Hindlimb muscle (tissue), 1 donor: ENCODE data around the gene SLFN5. TPM values are rescaled to one million over a fixed set of nuclear protein-coding genes. Genes with fewer than 3 reads are reported as not detected.
"Not testable (repeated sequence)": the region's sequence is repeated elsewhere in the genome, so short reads cannot be mapped to it uniquely, and the experiment has no call there.

Experiments used
- DNase-seq: peaks from one replicate; pipeline ENCODE4 v3.0.0-alpha.2; 2013
- polyA plus RNA-seq: library from polyadenylated mRNA; unstranded; fragments of 120-200 nt; gene quantifications from one replicate; pipeline ENCODE4 v1.2.1, GENCODE V29; 2013; ENCODE audit not compliant: insufficient read length

SLFN5 gene
- polyA plus RNA-seq = 5.4 TPM

DNA sequence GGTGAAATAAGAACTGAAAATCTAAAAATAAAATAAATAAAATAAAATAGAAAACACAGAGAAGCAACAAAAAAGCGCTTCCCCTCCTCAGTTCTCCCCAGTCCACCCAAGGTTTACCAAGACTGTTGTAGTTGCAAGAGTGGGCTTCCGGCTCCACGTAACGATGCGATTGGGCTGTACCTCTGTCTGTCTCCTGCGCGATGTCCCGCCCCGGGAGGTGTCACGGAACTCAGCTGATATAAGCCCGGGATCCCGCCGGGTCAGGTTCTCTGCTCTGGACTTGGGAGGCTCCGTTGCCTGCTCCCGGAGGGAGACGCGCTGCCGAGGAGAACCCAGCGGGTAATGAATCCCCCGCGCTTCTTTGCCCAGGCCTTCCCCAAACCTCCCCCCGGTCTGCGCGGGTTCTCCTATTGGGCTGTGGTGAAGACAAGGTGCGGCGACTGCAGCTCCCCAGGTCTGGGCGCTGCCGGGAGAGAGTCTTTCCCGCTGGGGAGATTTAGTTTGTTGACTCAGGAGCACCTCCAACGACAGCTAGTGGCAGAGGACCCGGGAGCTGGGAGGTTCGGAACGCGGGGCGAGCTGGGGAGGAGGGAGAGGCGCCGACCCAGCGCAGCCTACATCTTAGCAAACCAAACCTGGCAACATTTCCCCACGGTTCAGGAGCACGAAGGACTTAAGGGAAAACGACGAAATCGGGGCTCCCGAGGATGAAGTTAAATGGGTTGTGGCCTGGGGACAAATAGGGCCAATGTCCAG, at the start of gene SLFN5:
SLFN5 (plus strand) TSS at position 268 of the 756 bp plus-strand sequence. CDS start 15,619 bp downstream, outside the sequence.
- DNase-seq = peak; percentile 90

DNA sequence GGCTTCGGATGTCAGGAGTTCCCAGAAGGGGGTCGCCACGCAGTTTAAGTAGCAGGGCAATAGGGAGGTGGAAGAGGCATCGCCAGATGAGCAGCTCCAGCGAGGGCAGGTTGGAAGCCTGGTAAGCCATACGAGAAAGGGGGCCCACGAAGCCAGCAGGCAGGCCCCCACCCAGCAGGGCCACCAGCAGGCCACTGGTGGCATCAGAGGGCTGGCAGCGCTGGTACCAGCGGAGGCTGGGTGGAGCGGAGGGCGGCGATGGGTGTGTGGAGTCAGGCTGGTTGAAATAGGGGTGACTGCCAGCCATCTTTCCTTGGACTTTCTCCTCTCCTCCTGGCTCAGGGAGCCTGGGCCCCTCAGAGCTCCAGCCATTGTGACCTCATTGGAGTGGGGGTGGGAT, 48.9 kb upstream of the SLFN5 start, which contains the start of gene SLC35G3:
SLC35G3 (minus strand) TSS at position 393 of the 400 bp plus-strand sequence; CDS start at position 307, 86 bp downstream.
- DNase-seq = not testable (repeated sequence)

DNA sequence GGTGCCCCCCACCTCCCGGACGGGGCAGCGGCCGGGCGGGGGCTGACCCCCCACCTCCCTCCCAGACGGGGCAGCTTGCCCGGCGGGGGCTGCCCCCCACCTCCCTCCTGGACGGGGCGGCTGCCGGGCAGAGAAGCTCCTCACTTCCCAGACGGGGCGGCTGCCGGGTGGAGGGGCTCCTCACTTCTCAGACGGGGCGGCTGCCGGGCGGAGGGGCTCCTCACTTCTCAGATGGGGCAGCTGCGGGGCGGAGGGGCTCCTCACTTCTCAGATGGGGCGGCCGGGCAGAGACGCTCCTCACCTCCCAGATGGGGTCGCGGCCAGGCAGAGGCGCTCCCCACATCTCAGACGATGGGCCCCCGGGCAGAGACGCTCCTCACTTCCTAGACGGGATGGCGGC, 47.8 kb upstream of the SLFN5 start:
- not testable (repeated sequence) for DNase-seq

DNA sequence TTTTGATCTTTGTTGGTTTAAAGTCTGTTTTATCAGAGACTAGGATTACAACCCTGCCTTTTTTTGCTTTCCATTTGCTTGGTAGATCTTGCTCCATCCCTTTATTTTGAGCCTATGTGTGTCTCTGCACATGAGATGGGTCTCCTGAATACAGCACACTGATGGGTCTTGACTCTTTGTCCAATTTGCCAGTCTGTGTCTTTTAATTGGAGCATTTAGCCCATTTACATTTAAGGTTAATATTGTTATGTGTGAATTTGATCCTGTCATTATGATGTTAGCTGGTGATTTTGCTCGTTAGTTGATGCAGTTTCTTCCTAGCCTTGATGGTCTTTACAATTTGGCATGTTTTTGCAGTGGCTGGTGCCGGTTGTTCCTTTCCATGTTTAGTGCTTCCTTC, 40.3 kb upstream of the SLFN5 start:
- DNase-seq = not testable (repeated sequence)

DNA sequence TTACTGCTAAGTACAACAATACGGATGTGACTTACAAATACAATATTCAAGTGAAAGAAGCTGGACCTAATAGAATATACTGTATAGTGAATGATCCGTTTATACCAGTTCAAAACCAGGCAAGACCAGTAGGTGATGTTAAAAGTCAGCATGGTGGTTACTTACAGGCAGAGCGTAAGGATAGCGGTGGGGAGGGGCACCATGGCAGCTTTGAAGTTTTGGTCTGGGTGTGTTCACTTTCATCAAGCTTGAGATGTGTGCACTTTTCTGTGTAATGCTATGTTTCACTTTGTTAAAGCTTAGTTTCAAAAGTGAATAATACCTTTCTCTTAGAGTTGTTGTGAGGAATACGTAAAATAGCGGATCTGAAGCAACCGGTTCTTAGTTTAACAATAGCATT, 32.1 kb upstream of the SLFN5 start:
- DNase-seq = no peak

DNA sequence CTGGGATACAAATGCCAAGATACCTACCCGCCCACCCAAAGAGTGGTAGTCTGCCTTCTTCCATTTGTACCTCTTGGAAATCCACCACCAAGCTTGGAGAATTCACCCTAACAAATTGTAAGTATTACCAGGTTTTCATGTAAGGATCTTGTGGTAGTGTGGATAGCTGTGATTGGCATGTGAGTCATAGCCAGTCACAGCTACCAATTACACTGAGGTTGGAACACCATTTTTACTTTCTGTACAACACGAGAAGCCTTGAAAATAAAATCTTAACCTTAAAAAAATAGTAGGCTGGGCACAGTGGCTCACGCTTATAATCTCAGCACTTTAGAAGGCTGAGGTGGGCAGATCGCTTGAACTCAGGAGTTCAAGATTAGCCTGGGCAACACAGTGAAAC, 30.2 kb upstream of the SLFN5 start:
- DNase-seq = no peak

DNA sequence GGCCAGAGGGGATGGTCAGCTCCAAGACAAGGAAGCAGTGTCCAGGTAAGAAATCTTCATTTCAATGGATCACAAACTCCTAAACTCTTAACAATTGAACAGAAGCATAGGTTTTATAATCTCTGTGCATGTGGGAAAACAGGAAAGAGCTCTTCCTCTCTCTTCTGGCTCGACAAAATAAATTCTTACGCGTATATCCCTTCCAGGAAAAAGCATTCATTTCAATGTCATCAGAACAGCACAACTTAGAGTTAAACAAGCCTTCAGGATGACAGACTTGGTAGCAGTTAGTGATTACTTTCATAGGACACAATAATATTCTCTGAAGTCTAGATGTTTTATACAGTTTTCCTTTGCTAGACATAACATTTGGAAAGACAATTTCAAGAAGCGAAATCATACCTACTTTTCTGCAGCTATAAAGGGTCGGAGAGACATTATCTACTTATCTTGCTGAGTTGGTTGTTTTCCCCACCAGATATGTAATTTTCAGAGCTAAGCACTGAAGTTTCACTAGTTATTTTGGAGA, 29.4 kb upstream of the SLFN5 start:
- DNase-seq = no peak

DNA sequence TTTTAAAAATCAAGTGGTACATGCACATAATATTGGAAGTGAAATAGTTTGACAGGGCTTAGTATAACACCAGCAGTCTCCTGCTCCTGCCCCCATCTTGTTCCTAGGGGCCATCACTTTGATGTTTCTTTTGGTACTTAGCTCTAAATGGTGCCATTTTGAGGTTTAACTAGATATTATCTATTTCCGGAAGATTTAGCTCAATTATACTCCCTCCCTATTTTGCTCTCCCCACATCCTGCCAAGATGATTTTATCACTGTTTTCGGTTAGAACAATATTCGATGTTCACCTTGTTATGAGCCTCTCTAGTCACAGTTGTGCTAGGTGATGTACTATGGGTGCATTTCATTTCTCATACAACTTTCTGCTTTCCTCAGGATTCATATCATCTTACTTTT, 28.7 kb upstream of the SLFN5 start:
- DNase-seq = no peak

DNA sequence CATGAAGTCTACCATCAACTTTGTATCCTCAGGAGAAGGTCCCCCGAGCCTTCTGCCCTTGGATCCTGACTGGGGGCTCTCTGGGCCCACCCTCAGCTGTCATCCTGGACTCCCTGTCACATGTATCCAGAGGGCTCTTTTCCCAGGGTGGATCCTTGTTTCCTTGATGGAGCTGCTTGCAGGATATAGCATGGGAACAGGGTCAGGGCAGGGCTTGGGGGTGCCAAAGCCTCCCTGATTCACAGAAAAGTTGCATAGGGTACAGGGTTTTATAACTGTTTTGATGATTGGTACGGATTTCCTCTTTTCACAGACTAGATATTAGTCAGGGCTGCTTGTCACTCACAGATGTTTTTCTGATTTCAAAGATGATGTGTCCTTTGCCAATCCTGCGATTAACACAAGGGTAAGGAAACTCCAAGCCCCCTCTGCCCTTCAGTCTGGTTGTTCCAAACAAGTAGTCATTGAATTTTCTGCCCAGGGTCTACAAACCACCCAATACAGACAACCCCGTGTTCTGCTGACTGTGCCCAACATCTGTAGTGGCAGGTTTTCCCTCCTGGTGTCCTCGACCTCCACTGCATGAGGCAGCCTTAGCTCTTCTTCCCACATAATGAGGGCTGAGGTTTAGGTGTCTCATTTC, 28.1 kb upstream of the SLFN5 start:
- no peak for DNase-seq

DNA sequence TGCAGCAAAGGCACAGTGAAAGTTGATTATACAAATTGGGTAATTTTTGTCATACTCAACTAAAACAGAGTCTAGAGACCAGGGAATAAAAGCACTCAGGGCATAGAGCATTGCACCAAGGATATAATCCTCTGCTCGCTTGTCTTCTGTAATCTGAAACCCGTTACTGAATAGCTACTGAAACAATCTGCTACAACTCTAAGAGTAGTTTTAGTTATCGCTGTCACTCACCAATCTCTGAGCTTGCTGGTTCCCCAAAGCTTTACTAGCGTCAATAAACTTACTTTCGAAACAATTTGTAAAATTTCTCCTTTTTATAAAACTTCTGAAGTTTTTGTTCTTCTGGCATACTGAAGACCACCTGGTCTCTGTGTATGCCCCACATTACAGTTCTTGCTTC, 25.8 kb upstream of the SLFN5 start:
- no peak for DNase-seq

DNA sequence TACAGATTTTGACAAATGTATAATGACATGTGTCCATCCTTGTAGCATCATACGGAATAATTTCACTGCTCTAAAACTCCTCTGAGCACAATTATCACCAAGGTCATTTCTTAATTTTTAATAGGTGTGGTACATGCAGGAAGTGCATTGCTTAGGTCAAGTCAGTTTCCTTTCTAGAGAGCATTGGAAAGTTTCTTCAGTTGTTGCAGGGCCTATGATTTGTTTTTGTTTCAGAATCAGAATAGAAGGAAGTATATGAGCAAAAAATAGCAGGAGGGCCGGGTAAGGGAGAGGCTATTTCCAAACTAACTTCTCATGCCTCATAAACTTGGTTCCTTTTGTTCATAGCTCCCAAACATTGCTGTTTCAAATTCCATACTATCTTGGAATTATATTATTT, 24.0 kb upstream of the SLFN5 start:
- no peak for DNase-seq

DNA sequence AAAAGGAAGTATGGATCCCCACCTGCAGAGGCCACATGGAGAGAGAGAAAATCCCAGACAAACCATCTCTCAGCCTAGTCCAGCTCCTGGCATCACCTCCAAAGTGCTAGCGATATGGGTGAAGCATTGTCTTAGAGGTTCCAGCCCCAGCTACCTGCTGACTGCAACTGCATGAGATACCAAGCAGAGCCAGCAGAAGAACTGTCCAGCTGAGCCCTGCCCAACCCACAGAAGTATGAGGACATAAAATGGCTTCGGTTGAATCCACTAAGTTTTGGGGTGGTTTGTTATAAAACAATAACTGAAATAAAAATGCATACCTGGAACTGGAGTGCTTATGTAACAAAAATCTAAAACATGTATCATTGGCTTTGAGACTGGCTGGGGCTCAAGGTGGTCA, 20.4 kb upstream of the SLFN5 start:
- DNase-seq = no peak

DNA sequence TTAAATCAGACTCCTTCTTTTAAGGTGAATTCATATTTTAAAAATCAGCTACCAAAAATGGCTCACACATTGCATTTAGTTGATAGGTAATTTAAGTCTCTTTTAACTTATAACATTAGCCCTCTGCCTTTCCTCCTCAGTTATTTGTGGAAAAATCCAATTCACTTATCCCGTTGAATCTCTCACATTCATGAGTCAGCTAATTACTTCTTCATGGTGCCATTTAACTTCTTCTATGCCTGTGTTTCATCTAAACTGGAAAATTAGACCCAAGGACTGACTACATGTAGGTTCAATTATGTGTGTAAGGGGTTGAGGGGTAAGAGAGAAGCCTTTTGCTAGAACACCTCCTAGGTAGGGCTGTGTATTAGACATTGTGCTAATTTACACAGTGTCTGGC, 18.4 kb upstream of the SLFN5 start:
- no peak for DNase-seq

DNA sequence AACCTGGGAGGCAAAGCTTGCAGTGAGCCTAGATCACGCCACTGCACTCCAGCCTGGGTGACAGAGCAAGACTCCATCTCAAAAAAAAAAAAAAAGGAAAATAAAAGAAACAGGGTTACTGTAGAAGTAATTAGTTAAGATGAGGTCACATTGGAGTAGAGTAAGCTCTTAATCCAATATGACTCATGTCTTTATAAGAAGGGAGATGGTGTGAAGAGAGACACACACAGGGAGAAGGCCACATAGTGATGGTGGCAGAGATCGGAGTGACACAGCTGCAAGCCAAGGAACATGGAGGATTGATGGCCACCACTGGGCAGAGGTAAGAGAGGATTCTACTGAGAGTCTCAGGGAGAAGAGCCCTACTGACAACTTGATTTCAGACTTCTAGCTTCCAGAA, 15.3 kb upstream of the SLFN5 start:
- no peak for DNase-seq

DNA sequence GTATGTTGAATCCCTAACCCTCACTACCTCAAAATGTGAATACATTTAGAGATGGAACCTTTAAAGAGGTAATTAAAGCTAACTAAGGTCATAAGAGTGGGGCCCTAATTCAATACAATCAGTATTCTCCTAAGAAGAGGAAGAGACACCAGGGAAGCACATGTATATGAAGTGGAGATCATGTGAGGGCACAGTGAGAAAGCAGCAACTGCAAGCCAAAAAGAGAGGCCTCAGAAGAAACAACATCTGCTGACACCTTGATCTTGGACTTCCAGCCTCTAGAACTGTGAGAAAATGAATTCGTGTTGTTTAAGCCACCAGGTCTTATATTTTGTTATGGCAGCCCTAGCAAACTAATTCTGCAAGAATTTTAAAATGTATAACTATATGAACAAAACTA, 13.2 kb upstream of the SLFN5 start:
- no peak for DNase-seq

DNA sequence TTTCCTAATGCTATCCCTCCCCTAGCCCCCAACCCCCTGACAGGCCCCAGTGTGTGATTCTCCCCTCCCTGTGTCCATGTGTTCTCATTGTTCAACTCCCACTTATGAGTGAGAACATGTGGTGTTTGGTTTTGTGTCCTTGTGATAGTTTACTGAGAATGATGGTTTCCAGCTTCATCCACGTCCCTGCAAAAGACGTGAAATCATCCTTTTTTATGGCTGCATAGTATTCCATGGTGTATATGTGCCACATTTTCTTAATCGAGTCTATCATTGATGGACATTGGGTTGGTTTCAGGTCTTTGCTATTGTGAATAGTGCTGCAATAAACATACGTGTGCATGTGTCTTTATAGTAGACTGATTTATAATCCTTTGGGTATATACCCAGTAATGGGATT, 8.6 kb upstream of the SLFN5 start:
- DNase-seq = not testable (repeated sequence)

DNA sequence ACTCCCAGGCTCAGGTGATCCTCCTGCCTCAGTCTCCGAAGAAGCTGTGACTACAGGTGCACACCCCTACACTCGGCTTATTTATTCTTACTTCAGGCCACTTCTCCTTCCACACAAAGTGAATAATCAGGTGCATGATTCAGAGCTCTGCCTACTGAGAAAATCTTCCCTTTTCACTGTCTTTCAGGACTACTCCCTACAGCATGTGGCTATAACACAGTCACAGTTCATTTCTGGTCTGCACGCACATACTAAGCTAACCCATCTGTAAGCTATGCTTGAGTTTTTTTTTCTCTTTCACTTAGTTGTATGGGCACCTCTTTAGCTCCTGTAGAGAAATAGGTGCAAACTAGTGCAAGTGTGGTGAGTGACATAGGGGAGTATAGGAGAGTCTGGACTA, 7.6 kb upstream of the SLFN5 start:
- no peak for DNase-seq

DNA sequence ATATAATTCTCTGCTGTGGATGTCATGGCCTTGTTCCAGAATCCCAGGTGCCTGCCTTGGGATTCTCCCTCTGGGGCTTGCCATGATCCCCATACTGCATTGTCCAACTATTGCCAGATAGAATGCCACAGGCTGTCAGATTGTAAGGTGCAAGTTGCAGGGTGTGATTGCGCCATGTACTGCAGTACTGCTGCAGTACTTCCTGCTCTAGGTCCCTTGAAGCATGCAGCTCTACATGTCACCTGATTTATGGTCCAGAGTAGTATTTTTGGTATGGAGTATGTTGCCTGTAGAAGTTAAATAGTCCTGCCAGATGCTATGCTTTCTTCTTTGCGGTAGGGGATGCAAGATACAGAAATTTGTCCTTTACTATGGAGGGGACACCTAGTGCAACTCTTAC, 7.0 kb upstream of the SLFN5 start:
- no peak for DNase-seq

DNA sequence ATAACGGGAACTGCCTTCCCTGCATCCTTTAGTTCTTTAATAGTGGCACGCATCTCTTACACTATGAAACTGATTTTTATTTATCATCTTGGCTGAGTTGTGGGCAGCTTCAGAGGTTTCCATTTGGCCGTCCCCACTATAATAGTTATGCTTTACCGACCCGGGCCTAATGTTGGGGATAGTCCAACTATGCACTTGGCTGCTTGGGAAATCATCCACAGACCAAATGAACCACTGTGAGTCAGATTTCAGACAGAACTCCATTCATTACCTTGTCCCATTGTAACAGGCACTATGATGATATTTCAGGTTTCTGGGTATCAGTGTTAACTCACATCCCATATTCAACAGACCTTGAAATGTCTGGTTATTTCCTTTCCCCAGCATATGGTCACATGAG, 6.1 kb upstream of the SLFN5 start:
- no peak for DNase-seq

DNA sequence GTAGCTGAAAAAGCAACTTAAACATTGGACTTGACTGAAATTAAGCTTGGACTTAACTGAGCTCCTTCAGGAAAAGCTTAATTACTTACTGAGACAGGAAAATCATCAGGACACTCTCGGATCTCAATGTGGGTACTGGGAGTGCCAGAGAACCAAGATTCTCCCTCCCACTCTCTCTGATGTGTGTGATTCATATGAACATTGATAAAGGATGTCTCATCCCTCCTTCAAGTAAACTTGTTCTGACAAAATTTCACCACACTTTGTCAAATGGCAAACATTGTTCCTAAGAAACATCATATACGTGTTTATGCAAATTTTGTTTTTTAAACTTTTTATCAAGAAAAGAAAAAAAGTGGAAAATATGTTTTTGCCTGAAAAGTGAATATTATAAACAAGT, 4.1 kb upstream of the SLFN5 start:
- DNase-seq = no peak

DNA sequence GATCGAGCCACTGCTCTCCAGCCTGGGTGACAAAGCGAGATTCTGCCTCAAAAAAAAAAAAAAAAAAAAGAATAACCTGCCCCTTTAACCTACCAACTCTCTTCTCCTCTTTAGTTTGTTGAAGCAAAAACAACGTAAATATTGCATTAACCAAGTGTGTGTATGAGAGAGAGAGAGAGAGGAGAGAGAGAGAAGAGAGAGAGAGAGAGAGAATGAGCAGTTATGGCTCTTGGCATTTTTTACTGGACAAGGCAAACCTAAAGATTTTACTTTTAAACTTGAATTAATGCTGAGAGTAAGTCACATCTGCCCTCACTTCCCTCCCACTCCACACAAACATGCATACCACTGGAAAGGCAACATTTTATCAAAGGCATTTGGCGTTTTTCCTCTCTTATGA, 3.0 kb upstream of the SLFN5 start:
- DNase-seq = no peak

DNA sequence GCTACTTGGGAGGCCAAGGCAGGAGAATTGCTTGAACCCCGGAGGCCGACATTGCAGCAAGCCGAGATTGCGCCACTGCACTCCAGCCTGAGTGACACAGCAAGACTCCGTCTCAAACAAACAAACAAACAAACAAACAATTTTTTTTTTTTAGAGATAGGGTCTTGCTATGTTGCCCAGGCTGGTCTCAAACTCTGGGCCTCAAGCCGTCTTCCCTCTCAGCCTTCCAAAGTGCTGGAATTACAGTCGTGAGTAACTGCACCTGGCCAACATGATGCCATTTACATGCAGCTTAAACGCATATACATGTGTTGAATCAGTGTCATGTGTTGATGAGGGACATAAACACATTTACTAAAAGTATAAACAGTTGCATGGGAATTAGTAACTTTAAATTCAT, 2.0 kb upstream of the SLFN5 start:
- DNase-seq = no peak

DNA sequence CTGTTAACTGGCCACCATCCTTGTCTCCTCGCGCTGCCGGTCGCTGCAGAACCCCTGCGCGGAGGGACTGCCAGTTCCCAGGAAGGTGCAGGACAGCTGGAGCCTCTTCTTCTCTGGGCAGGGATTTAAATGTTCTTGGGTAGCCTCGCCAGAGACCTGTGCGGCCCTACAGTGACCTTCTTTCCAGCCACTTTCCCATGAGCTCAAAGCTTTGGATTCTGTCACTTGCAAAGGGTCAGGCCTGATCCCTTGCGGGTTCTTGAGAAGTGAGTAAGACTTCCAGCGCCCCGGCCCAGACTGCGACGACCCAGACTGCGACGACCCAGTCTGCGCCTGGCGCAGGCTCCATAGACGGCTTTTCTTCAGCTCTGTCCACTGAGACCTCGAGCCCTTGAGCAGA, 1.4 kb upstream of the SLFN5 start:
- DNase-seq = no peak

DNA sequence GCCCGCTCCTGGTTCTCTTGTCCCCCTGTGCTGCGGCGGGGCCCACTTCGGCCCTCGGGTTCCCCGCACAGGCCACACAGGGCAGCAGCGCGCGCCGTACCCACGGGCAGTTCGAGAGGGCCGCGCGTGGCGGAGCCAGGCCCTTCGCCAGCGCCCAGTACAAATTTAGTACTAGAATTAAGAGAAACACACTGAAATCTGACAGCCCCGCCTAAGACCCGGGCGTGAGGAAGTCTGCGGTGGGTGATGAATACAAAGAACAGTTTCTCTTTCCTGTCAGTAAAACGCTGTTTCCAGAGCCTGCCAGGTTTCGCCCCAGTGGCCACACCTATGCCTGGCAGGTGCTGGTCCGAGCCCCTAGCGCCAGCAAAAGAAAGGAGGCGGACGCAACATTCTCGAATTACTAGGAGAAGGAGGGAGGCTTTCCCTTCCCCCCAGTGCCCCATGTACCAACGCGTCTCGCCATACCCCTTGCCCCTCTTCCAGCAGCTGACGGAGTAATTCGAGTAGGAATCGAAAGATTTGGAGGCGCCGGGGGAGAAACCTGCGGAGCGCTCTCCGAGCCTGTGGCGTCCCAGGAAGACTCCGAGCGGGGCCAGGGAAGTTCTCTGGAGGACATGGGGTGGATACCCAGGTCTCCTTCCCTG, 591 bp upstream of the SLFN5 start:
- DNase-seq = peak; percentile 39
